ENCODE measurements around the gene ATP5ME.

ATP5ME gene

GRCh38 chr4:632196-632790 lies 41.8 kb downstream of the ATP5ME start:
- DNase-seq, result no peak

GRCh38 chr4:630656-631055 lies 43.4 kb downstream of the ATP5ME start:
- DNase-seq, result no peak

GRCh38 chr4:629915-630641 lies 44.0 kb downstream of the ATP5ME start:
- no peak for DNase-seq

- DNase-seq, result no peak
These were observed 44.5 kb downstream of the ATP5ME start for GRCh38 chr4:629636-629914.

- DNase-seq, result no peak
These were observed 45.0 kb downstream of the ATP5ME start for GRCh38 chr4:628821-629635.

- DNase-seq, result no peak
These were observed 45.8 kb downstream of the ATP5ME start for GRCh38 chr4:628311-628741.

- DNase-seq, result no peak
These were observed 46.5 kb downstream of the ATP5ME start for GRCh38 chr4:627347-628125.

GRCh38 chr4:626201-627091 lies 47.6 kb downstream of the ATP5ME start:
- no peak for DNase-seq

- DNase-seq, result no peak
These were observed 48.4 kb downstream of the ATP5ME start for GRCh38 chr4:625631-626161.

GRCh38 chr4:624705-625590 lies 49.1 kb downstream of the ATP5ME start, which contains the start of gene PDE6B:
Gene PDE6B, plus strand, starts transcription at chr4:625573. Its CDS starts 54 bp downstream, at chr4:625627.
- no peak for DNase-seq

GRCh38 chr4:623914-624566 lies 50.0 kb downstream of the ATP5ME start:
- no peak for DNase-seq

GRCh38 chr4:622996-623913 lies 50.8 kb downstream of the ATP5ME start:
- no peak for DNase-seq
